Activated effector memory CD4-positive, alpha-beta T cell treated with Interleukin-2 at 50 U/mL for 16 hours (primary cell): ENCODE measurements around the gene RAD51B.

ENCODE experiments used
- DNase-seq: peaks from one replicate; pipeline ENCODE4 v3.0.0-alpha.2; 2020

The RAD51B gene

GRCh38 chr14:68547305-68548193 is 728.0 kb downstream of the RAD51B start:
- no peak for DNase-seq

GRCh38 chr14:68548194-68549076 is 728.9 kb downstream of the RAD51B start:
- DNase-seq, result no peak

DNA sequence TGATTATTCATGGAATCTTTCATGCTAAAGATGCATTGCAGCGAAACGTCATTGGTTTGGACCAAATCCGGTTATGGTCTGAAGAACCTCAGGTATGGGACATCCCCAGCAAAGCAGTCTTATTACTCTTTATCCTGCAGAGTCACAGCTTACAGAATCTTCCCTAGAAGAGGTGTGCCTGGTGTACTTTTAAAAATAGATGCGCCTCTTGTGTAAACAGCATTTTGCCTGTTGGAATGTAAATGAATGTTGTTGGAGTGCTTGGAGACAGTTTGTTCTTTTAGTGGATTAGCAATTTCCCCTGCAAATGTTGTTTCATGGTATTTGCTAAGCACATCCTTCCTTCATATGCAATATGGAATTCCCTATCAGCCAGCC is 730.7 kb downstream of the RAD51B start:
- DNase-seq, result no peak

DNA sequence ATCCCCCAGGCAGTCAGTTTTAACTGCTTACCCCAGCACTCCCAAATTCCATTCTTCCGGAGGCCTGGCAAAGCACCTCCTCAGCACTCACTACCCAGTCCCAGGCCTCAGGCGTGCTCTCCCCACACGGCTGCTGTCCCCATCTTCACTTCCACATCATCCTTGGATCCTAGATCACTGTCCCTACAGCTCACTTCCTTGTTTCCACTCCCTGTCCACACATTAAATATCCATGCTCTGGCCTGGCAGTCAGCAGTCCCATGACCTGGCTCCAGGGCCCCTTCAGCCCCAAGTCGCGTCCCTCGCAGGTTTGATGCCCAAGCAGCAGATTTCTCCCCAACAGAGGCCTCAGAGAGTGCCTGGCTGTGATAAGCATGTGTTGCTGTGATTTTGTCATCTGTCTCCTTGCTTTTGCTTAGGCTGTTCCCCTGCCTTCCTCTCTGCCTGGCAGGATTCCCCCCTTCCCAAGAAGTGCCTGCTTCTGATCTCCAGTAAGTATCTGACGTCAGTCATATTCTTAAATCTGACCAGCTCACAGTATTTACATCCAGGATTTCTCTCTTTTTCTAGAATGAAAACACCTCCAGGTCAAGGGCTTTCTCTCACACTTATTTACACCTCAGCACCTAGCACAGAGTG is 731.6 kb downstream of the RAD51B start:
- DNase-seq, result no peak

GRCh38 chr14:68552075-68552474 is 732.5 kb downstream of the RAD51B start:
- DNase-seq, result no peak

DNA sequence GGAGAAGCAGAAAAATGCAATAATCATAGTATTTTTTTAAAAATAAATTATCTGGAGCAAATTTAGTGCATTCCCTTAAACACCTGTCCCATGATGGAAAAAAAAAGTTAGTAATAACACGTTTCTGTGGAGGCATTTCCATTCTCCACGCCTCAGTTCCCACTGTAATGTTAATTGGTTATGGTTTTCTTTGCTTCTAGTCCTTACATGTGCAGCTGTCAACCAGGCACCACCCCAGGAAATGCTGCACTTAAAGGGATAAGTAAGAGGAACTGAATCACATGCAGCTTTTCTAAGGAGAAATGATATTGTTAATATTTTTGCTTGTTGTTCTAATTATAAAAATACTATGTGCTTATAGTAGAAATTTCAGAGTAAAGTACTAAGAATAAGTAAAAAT is 733.0 kb downstream of the RAD51B start:
- DNase-seq, result no peak

- DNase-seq, result no peak
These were observed 733.7 kb downstream of the RAD51B start for GRCh38 chr14:68553311-68553710.

- DNase-seq, result no peak
These were observed 734.7 kb downstream of the RAD51B start for GRCh38 chr14:68554231-68554630.

DNA sequence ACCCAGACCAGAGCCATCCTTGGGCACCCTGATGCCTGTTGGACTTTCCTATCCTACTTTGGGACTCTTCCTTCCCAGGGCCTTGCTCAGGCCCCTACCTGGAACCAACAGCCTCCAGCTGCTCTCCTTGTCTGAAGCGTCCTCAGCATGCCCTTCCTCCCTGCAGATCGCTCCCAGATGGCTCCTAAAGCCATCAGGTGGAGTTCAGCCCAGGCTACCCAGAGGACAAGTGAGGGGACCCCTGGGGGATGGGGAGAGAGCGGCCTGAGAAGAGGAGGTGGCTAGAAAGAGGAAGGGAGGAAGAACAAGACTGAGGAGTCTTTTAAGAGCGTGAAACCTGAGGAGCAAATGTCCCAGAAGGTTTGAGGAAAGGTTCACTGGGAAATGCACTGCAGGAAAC is 736.7 kb downstream of the RAD51B start:
- no peak for DNase-seq

GRCh38 chr14:68557648-68558047 is 738.1 kb downstream of the RAD51B start:
- DNase-seq, result no peak

GRCh38 chr14:68558096-68558495 is 738.5 kb downstream of the RAD51B start:
- DNase-seq, result no peak

- no peak for DNase-seq
These were observed 740.4 kb downstream of the RAD51B start for GRCh38 chr14:68559949-68560348.

GRCh38 chr14:68561531-68562007 is 742.0 kb downstream of the RAD51B start:
- DNase-seq, result no peak

- no peak for DNase-seq
These were observed 743.3 kb downstream of the RAD51B start for GRCh38 chr14:68562911-68563250.

GRCh38 chr14:68563251-68564131 is 743.9 kb downstream of the RAD51B start:
- no peak for DNase-seq

DNA sequence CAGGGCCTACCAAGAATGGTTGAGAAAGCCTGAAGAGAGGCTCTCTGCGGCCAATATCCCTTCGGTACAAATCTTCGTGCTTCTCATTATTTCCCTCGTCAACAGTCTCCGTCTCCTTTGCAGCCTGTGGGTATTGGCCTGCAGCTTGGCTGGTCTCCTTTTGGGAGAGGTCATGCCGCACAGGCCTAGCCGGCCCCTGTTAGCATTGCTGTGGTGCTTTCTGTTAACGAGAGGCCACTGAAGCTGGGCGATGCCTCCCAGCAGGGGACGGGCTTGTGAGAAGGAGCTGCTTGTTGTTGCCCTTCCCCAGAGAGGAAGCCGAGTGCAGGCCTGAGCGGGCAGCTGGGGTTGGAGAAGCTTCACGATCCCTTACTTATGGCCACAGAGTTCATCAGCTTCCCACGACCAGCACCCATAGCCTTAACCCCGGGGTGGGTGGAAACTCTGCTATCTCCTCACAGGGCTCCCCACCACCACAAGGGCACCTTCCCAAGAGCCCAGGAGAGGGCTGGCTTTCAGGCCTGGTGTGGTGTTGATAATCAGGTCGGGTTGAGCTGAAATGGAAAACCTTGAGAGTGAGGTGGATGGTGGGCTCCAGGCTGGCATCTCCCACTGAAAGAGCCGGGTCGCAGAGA is 744.7 kb downstream of the RAD51B start:
- no peak for DNase-seq

DNA sequence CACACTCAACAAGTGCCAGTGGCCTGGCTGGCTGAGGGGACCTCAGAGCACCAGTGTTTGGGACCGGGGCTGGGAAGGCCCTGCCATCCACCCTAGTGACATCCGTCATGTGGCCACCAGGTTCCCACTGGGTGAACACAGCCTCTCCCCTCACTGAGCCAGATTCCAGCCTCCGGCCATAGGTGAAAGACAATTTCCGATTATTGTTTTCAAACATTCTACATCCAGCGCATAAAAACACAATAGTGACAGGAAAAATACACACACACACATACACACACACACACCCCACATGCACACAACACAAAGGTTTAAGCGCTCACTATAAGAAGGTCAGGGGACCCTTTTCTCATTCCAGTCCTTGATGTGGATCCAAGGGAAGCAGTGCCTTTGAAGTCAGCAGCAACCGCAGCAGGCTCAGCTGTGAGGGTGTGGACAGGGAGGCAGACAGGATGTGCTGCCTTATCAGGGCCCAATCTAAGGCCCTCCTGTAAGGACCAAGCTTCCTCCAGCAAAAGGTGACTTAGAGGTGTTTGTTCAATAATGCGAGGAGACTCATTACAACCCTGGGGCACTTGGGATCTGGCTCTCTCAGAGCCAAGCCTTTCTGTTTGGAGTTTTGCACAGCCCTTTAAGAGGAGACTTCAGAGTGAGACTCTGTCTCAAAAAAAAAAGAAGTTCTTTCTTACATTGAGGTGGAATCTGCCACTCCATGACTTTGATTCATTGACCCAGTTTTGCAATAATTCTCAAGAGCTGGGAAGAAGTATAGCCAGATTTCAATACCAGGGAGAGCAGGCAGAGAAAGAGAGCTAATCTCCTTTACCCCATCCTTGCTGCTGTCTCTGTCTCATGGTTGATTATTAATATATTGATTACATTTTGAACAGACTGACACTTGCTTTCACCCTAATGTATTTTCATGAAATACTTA is 745.5 kb downstream of the RAD51B start:
- no peak for DNase-seq

DNA sequence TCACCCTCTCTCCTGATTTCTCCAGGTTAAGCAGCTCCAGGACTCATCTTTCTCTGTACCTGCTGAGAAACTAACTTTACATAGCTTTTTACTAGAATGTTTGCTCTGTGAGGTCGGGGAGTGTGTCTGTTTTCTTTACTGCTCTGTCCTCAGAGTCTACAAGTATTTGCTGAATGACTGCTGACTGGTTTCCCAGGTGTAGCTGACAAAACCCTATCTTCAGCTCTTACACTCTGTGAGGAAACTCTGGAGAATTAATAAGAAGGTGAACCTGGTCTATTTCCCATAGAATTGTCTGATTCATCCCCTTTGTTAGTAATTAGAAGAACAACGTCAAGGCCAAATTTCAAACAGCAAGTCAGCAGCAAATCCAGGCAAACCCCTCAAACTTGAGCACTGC is 746.5 kb downstream of the RAD51B start:
- DNase-seq, result no peak

DNA sequence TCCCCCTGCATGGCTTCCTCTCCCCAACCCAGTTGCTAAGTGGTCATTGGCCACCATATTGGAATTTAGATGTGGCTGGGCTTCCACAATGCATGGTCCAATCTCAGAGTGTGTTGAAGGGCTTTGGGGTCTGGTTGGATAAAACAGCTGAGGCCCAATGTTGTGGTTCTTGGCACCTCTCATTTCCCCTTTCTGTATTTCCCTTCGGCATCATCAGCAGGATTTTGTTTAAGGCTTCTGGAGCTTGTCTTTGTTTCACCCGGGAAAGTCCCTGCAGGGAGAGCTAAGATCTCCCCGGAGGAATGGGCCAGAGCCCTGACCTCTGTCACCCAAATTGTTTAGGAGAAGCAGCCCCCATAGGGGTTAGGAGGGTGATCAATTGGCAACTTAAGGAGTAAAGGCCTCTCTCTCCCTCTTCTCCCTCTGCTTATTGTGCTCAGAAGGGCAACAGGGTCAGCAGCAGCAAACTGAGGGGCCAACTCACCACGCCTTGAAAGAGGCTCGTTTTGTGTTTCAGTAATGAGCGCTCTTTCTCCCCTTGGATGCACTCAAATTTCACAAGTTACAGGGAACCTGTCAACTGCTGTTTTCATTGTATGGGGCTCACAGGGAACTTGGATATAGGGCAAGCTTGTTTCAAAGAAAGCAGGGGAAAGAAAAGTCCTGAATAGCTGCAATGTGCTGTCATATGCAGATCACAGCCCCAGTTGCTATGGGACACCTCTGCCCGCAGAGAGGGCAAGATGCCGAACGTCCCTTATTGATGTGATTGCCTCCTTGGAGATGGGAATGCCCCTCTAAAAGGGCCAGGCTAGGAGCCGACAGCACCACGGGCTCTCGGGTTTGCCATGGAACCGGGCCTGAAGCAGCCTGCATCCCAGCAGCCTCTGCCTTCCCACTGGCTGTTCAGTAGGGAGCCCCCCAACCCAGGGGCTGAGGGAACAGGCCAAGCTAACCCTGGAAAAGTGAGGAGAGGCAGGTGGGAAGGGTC is 749.6 kb downstream of the RAD51B start:
- no peak for DNase-seq
